K562 (cell line): ENCODE results near the gene MXRA7. TPM values are rescaled to one million over a fixed set of nuclear protein-coding genes. Genes with fewer than 3 reads are reported as not detected.

Experiments used
- ATAC-seq: fragments of 200-7000 bp; cut with Tn5 transposase; 3 replicates; pipeline ENCODE4 v1.9.1; 2020; ENCODE audit warnings: moderate library complexity
- BruUV-seq: library from RNA; stranded (reverse); fragments of 400-500 nt; replicated peaks from 2 replicates; lab custom pipeline; 2021; lab: Mats Ljungman, UMichigan
- CTCF ChIA-PET: fragments of 300-600 bp; formaldehyde crosslinking; extraction: SDS; loops from one replicate; lab custom pipeline; 2021; ENCODE audit warnings: low intra/inter-chr PET ratio; lab: Yijun Ruan, JAX
- POLR2A ChIA-PET: fragments of 300-600, 350-650 bp; sonication (Branson Sonifier 250); formaldehyde crosslinking; extraction: SDS; loops from one replicate; lab custom pipeline; 2021; ENCODE audit warnings: antibody characterized with exemption, inconsistent platforms; lab: Yijun Ruan, JAX
- DNase-seq, 4 experiments: peaks; one replicate each; pipeline versions ENCODE4 v3.0.0 to v3.0.0-alpha.2; 2011 to 2018; ENCODE audit warnings: low spot score in 3 of 4, mixed read lengths in 3 of 4; ENCODE audit errors: extremely low read depth in 1 of 4
- FAIRE-seq: peaks from 2 replicates; lab custom pipeline; 2011; peaks lifted over from hg19 to GRCh38; lab: Jason Lieb, UNC
- H2AFZ ChIP-seq: 2 replicates; pipeline ENCODE4 v1.6.0; 2011; ENCODE audit warnings: low read depth, low read length, control low read depth, inconsistent platforms
- H3K27ac ChIP-seq: fragments of 200-600 bp; 3 replicates; pipeline ENCODE4 v1.8.0; 2011; ENCODE audit warnings: low read depth, mild to moderate bottlenecking, control low read depth, inconsistent platforms, low read length, moderate library complexity, mixed read lengths; ENCODE audit errors: extremely low read depth
- H3K27me3 ChIP-seq, 2 experiments: fragments of 300-600 bp in 1 of 2; 2 replicates in 1 of 2; 3 replicates in 1 of 2; pipeline versions ENCODE4 v1.6.0 to v1.8.0; 2011; ENCODE audit warnings: inconsistent platforms in 2 of 2, low read length in 2 of 2, mild to moderate bottlenecking in 1 of 2, mixed read lengths in 1 of 2, moderate library complexity in 1 of 2; ENCODE audit not compliant: control insufficient read depth in 2 of 2, insufficient read depth in 2 of 2
- H3K36me3 ChIP-seq: fragments of 300-600 bp; 3 replicates; pipeline ENCODE4 v1.8.0; 2011; ENCODE audit warnings: mild to moderate bottlenecking, low read length, inconsistent platforms; ENCODE audit not compliant: control insufficient read depth, insufficient read depth
- H3K4me1 ChIP-seq, 2 experiments: fragments of 200-600 bp in 1 of 2; replicated peaks in 1 of 2; 2 replicates in 1 of 2; 3 replicates in 1 of 2; pipeline versions ENCODE4 v1.5.1 to v1.8.0; 2011; ENCODE audit warnings: inconsistent platforms in 2 of 2, low read length in 2 of 2, mild to moderate bottlenecking in 1 of 2, mixed read lengths in 1 of 2, moderate library complexity in 1 of 2; ENCODE audit not compliant: control insufficient read depth in 2 of 2, insufficient read depth in 2 of 2
- H3K4me2 ChIP-seq: 2 replicates; pipeline ENCODE4 v1.6.1; 2011; ENCODE audit warnings: low read length, control low read depth, inconsistent platforms, mixed read lengths; ENCODE audit not compliant: insufficient read depth
- H3K4me3 ChIP-seq: fragments of 200-600 bp; sonication (generic), shearing (Covaris generic); 2 replicates; pipeline ENCODE4 v1.5.1; 2016; ENCODE audit warnings: control low read depth, inconsistent platforms
- H3K79me2 ChIP-seq: fragments of 200-600 bp; 3 replicates; pipeline ENCODE4 v1.8.0; 2011; ENCODE audit warnings: low read length, inconsistent platforms; ENCODE audit not compliant: control insufficient read depth, insufficient read depth
- H3K9ac ChIP-seq, 2 experiments: 2 replicates each; pipeline versions ENCODE4 v1.6.0 to v1.6.1; 2011; ENCODE audit warnings: low read depth in 2 of 2, low read length in 2 of 2, control low read depth in 1 of 2, inconsistent platforms in 1 of 2, mild to moderate bottlenecking in 1 of 2, mixed read lengths in 1 of 2; ENCODE audit not compliant: insufficient read depth in 1 of 2
- H3K9me1 ChIP-seq: one replicate; pipeline ENCODE4 v1.6.0; 2011; ENCODE audit warnings: inconsistent platforms, mild to moderate bottlenecking, low read length, moderate library complexity; ENCODE audit not compliant: control insufficient read depth, insufficient read depth
- H3K9me3 ChIP-seq: replicated peaks from 2 replicates; pipeline ENCODE4 v1.5.1; 2011; ENCODE audit warnings: low read depth, low read length, inconsistent platforms; ENCODE audit not compliant: control insufficient read depth, insufficient read depth
- H4K20me1 ChIP-seq: replicated peaks from 2 replicates; pipeline ENCODE4 v1.6.1; 2011; ENCODE audit warnings: low read length, inconsistent platforms, mixed read lengths; ENCODE audit not compliant: control insufficient read depth, insufficient read depth
- LEF1 ChIP-seq: fragments of 450-650 bp; IDR thresholded peaks from 2 replicates; pipeline ENCODE4 v1.6.1; 2016; ENCODE audit warnings: mild to moderate bottlenecking
- YBX1 ChIP-seq: fragments of 450-650 bp; IDR thresholded peaks from 2 replicates; pipeline ENCODE4 v1.7.1; 2016; ENCODE audit warnings: mild to moderate bottlenecking
- WGBS: fragments of 100-300 bp; shearing (Covaris generic); methylation state at CpG from one replicate; pipeline ENCODE4 v1.1.6; 2016; ENCODE audit warnings: low coverage, mixed read lengths; ENCODE audit not compliant: insufficient coverage; ENCODE audit errors: missing lambda C conversion rate; 5-methylcytosine and 5-hydroxymethylcytosine counted together
- in situ Hi-C: fragments of 300-500 bp; cut with MboI; formaldehyde crosslinking; loops from 4 replicates; pipeline ENCODE4 v1.15.0; 2018; ENCODE audit warnings: inconsistent platforms, mixed read lengths
- intact Hi-C: fragments of 100-400 bp; cut with micrococcal nuclease; formaldehyde crosslinking; loops from 2 replicates; pipeline ENCODE4 v1.14.2; 2022
- polyA plus RNA-seq, 8 experiments: library from polyadenylated mRNA; depleted of rRNA in 4 of 8; stranded (reverse) in 5 of 8; unstranded in 3 of 8; fragments of >200 nt; fragmentation: Nextera tagmentation in 2 of 8; fragmentation: Illumina TruSeq in 1 of 8; extraction: Ambion mirVana in 2 of 8; extraction: Trizol in 1 of 8; gene quantifications; 2 replicates each; pipeline versions ENCODE4 v1.2.1 to v1.2.3, GENCODE V29; 2011 to 2014; ENCODE audit warnings: inconsistent platforms in 1 of 8, missing spikeins in 1 of 8
- total RNA-seq, 7 experiments: library from RNA; depleted of rRNA in 6 of 7; stranded (reverse); fragments of >200 nt in 6 of 7; fragmentation: Illumina TruSeq in 2 of 7; extraction: Trizol in 2 of 7; gene quantifications; 2 replicates each; pipeline versions ENCODE4 v1.2.1 to v1.2.3, GENCODE V29; 2011 to 2021; ENCODE audit warnings: low replicate concordance in 1 of 7
- TF ChIP-seq, protein P1 (sequence below): sonication (generic); formaldehyde crosslinking; IDR thresholded peaks from 2 replicates; pipeline ENCODE4 v1.8.0; 2022; ENCODE audit warnings: missing genetic modification reagents, mild to moderate bottlenecking, borderline replicate concordance

Gene MXRA7
- total and polyA plus RNA-seq, 9 of the 15 experiments (the other 6 are each of a cell fraction or from before 2014, with no cell fraction given): 2.6 to 38.4 (median 14.3) TPM

GRCh38 chr17:76691379-76692191 is 19.2 kb downstream of the MXRA7 start:
- no peaks in the 10 kb centered on the region for H3K79me2 ChIP-seq
- BruUV-seq: no TSS peak
- ChIA-PET POLR2A (interaction anchor here (0.8 to 2.3 kb wide), 3 partner anchors 9 to 17 kb away, joined by 3 to 6 read pairs (median 3); no protein-coding TSS in a partner anchor), CTCF (no interaction called here)
- 0 out of 2 replicates have a peak, but pooled peaks cover under 1% of the 10 kb centered on the region for H4K20me1 ChIP-seq
- peaks cover 8 to 25% of the 10 kb centered on the region in 2 experiments; a peak in 3 of 5 replicates for H3K4me1 ChIP-seq
- in situ Hi-C loops (no loop called here), intact Hi-C loops (no loop called here)
- no peaks in the 10 kb centered on the region for H3K36me3 ChIP-seq
- H3K4me3 ChIP-seq: no peak overlapping the region
- no peaks in the 10 kb centered on the region for H3K27me3 ChIP-seq
- no peak for FAIRE-seq
- DNase-seq: peak in 1 of 4 experiments; percentile 4
- no peak overlapping the region for H3K27ac ChIP-seq
- H3K9ac ChIP-seq: no peak overlapping the region
- H2AFZ ChIP-seq: no peak overlapping the region
- TF ChIP-seq YBX1 (no peak), LEF1 (no peak)
- TF ChIP-seq, protein P1, sequence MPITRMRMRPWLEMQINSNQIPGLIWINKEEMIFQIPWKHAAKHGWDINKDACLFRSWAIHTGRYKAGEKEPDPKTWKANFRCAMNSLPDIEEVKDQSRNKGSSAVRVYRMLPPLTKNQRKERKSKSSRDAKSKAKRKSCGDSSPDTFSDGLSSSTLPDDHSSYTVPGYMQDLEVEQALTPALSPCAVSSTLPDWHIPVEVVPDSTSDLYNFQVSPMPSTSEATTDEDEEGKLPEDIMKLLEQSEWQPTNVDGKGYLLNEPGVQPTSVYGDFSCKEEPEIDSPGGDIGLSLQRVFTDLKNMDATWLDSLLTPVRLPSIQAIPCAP: no peak
- no peak for ATAC-seq
- H3K9me1 ChIP-seq: no peaks in the 10 kb centered on the region
- WGBS: 68% methylated on average over 14 of the region's 14 CpGs
- H3K9me3 ChIP-seq: no peaks in the 10 kb centered on the region
- no peak overlapping the region for H3K4me2 ChIP-seq
